Breast epithelium (tissue), 4 donors: Measurements from ENCODE around the gene RAET1G. TPM values are rescaled to one million over a fixed set of nuclear protein-coding genes. Genes with fewer than 3 reads are reported as not detected.

Experiments used
- DNase-seq, 2 donors: peaks; one replicate each; pipeline ENCODE4 v3.0.0-alpha.2; 2019; ENCODE audit warnings: low spot score in 2 of 2
- H3K27ac ChIP-seq, 2 donors: fragments of 200-600 bp; sonication (generic) in 1 of 2; one replicate each; pipeline ENCODE4 v1.5.1; 2016 to 2019; ENCODE audit warnings: mild to moderate bottlenecking in 1 of 2
- H3K27me3 ChIP-seq, 2 donors: fragments of 200-600 bp; sonication (generic) in 1 of 2; one replicate each; pipeline versions ENCODE4 v1.5.1 to v1.6.0; 2017 to 2019; ENCODE audit warnings: control low read depth in 1 of 2, mild to moderate bottlenecking in 1 of 2
- H3K36me3 ChIP-seq: fragments of 200-600 bp; one replicate; pipeline ENCODE4 v1.5.1; 2019
- H3K4me1 ChIP-seq, 2 donors: fragments of 200-600 bp; sonication (generic); one replicate each; pipeline ENCODE4 v1.5.1; 2016 to 2019; ENCODE audit warnings: control low read depth in 1 of 2
- H3K4me3 ChIP-seq, 3 donors: fragments of 200-600 bp; sonication (generic); 1 replicate in 2 of 3; 2 replicates in 1 of 3; pipeline ENCODE4 v1.5.1; 2016 to 2019; ENCODE audit warnings: mild to moderate bottlenecking in 3 of 3, moderate library complexity in 2 of 3
- H3K9me3 ChIP-seq, 2 donors: fragments of 200-600 bp; sonication (generic) in 1 of 2; one replicate each; pipeline ENCODE4 v1.5.1; 2016 to 2019; ENCODE audit warnings: control low read depth in 1 of 2
- POLR2A ChIP-seq: fragments of 450-650 bp; IDR thresholded peaks from one replicate; pipeline ENCODE4 v1.6.1; 2016; ENCODE audit warnings: antibody characterized with exemption, mild to moderate bottlenecking, moderate library complexity
- POLR2AphosphoS5 ChIP-seq, 3 donors: sonication (generic); formaldehyde crosslinking; IDR thresholded peaks; one replicate each; pipeline ENCODE4 v1.6.1; 2017; ENCODE audit warnings: antibody characterized with exemption in 3 of 3
- intact Hi-C: fragments of 100-400 bp; cut with DNase I; formaldehyde crosslinking; loops from one replicate; pipeline ENCODE4 v1.15.1; 2023; ENCODE audit warnings: low total_unique reads
- total RNA-seq, 3 donors: library from RNA; depleted of rRNA; stranded (reverse); fragments of >200 nt; gene quantifications; one replicate each; pipeline ENCODE4 v1.1.0, GENCODE V29; 2016
- TF ChIP-seq, protein P1 (sequence below), 3 donors: fragments of 450-650 bp; IDR thresholded peaks; one replicate each; pipeline ENCODE4 v1.5.1; 2016 to 2017; ENCODE audit warnings: antibody characterized with exemption in 3 of 3, mild to moderate bottlenecking in 3 of 3, moderate library complexity in 3 of 3

The RAET1G gene
- total RNA-seq, 3 donors from 2014 or later: 2.2 TPM; not detected in 2

DNA sequence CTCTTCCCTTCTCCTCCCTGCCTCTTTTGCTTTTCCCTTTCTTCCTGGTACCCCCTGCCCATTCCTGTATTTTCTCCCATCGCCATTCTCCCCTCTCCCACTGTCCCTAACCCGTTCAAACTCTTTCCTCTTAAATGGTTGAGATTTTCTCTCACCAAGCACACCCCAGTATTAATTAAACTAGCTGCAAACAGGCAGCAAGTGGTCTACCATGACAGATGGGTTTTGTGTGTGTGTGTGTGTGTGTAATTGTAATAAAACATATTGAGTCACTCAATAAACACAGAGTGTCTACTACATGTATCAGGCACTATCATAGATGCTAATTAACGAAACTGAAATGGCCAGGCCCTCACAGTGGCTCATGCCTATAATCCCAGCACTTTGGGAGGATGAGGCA, 31.7 kb downstream of the RAET1G start:
- TF ChIP-seq POLR2AphosphoS5 (IDR thresholded peaks at IDR 0.05) (no peak), POLR2A (no peak)
- TF ChIP-seq, protein P1, sequence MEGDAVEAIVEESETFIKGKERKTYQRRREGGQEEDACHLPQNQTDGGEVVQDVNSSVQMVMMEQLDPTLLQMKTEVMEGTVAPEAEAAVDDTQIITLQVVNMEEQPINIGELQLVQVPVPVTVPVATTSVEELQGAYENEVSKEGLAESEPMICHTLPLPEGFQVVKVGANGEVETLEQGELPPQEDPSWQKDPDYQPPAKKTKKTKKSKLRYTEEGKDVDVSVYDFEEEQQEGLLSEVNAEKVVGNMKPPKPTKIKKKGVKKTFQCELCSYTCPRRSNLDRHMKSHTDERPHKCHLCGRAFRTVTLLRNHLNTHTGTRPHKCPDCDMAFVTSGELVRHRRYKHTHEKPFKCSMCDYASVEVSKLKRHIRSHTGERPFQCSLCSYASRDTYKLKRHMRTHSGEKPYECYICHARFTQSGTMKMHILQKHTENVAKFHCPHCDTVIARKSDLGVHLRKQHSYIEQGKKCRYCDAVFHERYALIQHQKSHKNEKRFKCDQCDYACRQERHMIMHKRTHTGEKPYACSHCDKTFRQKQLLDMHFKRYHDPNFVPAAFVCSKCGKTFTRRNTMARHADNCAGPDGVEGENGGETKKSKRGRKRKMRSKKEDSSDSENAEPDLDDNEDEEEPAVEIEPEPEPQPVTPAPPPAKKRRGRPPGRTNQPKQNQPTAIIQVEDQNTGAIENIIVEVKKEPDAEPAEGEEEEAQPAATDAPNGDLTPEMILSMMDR (IDR thresholded peaks at IDR 0.05): no peak
- DNase-seq: no peak
- Histone ChIP-seq H3K4me1 (peaks cover 0 to 4% of the 10 kb centered on the region in 2 donors), H3K9me3 (no peaks in the 10 kb centered on the region), H3K4me3 (no peak overlapping the region), H3K27ac (no peak overlapping the region), H3K36me3 (no peaks in the 10 kb centered on the region), H3K27me3 (no peaks in the 10 kb centered on the region)
- intact Hi-C loops: no loop called here

- Histone ChIP-seq H3K4me1 (peaks cover 0 to 1% of the 10 kb centered on the region in 2 donors), H3K9me3 (no peaks in the 10 kb centered on the region), H3K4me3 (no peak overlapping the region), H3K36me3 (no peaks in the 10 kb centered on the region), H3K27ac (no peak overlapping the region), H3K27me3 (no peaks in the 10 kb centered on the region)
- no peak for DNase-seq
- intact Hi-C loops: no loop called here
- TF ChIP-seq POLR2AphosphoS5 (IDR thresholded peaks at IDR 0.05): no peak
- TF ChIP-seq, protein P1 (IDR thresholded peaks at IDR 0.05): no peak
- TF ChIP-seq POLR2A: no peak
Measured at GRCh38 chr6:149890629-149891045, 32.3 kb downstream of the RAET1G start.

- Histone ChIP-seq H3K4me1 (no peaks in the 10 kb centered on the region), H3K9me3 (no peaks in the 10 kb centered on the region), H3K27ac (no peak overlapping the region), H3K27me3 (no peaks in the 10 kb centered on the region), H3K4me3 (no peak overlapping the region), H3K36me3 (no peaks in the 10 kb centered on the region)
- no peak for DNase-seq
- intact Hi-C loops: no loop called here
- TF ChIP-seq, protein P1 (IDR thresholded peaks at IDR 0.05): no peak
- TF ChIP-seq POLR2A (no peak), POLR2AphosphoS5 (IDR thresholded peaks at IDR 0.05) (no peak)
Measured at GRCh38 chr6:149889326-149889725, 33.6 kb downstream of the RAET1G start.

DNA sequence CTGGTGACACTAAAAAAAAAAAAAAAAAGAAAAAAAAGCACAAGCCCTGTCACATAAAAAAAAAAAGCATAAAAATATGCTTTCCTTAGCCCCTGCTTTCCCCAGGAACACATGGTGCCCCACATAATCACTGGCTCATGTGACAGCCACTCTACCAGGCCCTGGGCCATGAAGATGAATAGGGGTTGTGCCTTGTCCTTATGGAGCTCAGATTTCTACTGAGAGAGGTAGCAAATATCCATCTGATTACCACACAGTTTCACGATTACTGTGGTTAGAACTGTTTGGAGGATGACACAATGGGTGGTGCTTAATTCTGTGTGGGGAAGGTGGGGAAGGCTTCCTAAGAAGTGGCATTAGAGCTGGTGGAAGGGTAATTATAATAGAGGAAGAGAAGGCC, 34.3 kb downstream of the RAET1G start:
- Histone ChIP-seq H3K4me1 (no peaks in the 10 kb centered on the region), H3K9me3 (no peaks in the 10 kb centered on the region), H3K27ac (no peak overlapping the region), H3K27me3 (no peaks in the 10 kb centered on the region), H3K4me3 (no peak overlapping the region), H3K36me3 (no peaks in the 10 kb centered on the region)
- intact Hi-C loops: no loop called here
- no peak for TF ChIP-seq POLR2AphosphoS5 (IDR thresholded peaks at IDR 0.05)
- TF ChIP-seq, protein P1 (IDR thresholded peaks at IDR 0.05): no peak
- TF ChIP-seq POLR2A: no peak
- no peak for DNase-seq

GRCh38 chr6:149888093-149888492, 34.8 kb downstream of the RAET1G start:
- no peaks in the 10 kb centered on the region for H3K27me3 ChIP-seq
- H3K9me3 ChIP-seq: no peaks in the 10 kb centered on the region
- DNase-seq: no peak
- H3K4me1 ChIP-seq: no peaks in the 10 kb centered on the region
- no peak overlapping the region for H3K4me3 ChIP-seq
- H3K36me3 ChIP-seq: no peaks in the 10 kb centered on the region
- intact Hi-C loops: no loop called here
- TF ChIP-seq POLR2A (no peak), POLR2AphosphoS5 (IDR thresholded peaks at IDR 0.05) (no peak)
- TF ChIP-seq, protein P1 (IDR thresholded peaks at IDR 0.05): no peak
- no peak overlapping the region for H3K27ac ChIP-seq
